Endothelial cell (in vitro differentiated cells): ENCODE measurements around the gene ANO6. TPM values are rescaled to one million over a fixed set of nuclear protein-coding genes. Genes with fewer than 3 reads are reported as not detected.

Experiments
- DNase-seq: peaks from one replicate; pipeline ENCODE4 v3.0.0; 2021; ENCODE audit warnings: low spot score
- H3K27ac Mint-ChIP-seq: one replicate; pipeline ENCODE4 v1.8.0; 2021; ENCODE audit warnings: mixed read lengths, inconsistent platforms; ENCODE audit not compliant: unreplicated experiment
- H3K27me3 Mint-ChIP-seq: one replicate; pipeline ENCODE4 v1.8.0; 2021; ENCODE audit warnings: mild to moderate bottlenecking, moderate library complexity, mixed read lengths, inconsistent platforms; ENCODE audit not compliant: unreplicated experiment
- H3K36me3 Mint-ChIP-seq: one replicate; pipeline ENCODE4 v1.8.0; 2021; ENCODE audit warnings: mild to moderate bottlenecking, low read depth, mixed read lengths, inconsistent platforms; ENCODE audit not compliant: unreplicated experiment
- H3K4me1 Mint-ChIP-seq: one replicate; pipeline ENCODE4 v1.8.0; 2021; ENCODE audit warnings: mild to moderate bottlenecking, mixed read lengths, inconsistent platforms; ENCODE audit not compliant: unreplicated experiment
- H3K4me3 Mint-ChIP-seq: one replicate; pipeline ENCODE4 v1.8.0; 2021; ENCODE audit warnings: mild to moderate bottlenecking, mixed read lengths, inconsistent platforms; ENCODE audit not compliant: unreplicated experiment
- H3K9me3 Mint-ChIP-seq: one replicate; pipeline ENCODE4 v1.8.0; 2021; ENCODE audit warnings: mixed read lengths, inconsistent platforms; ENCODE audit not compliant: unreplicated experiment
- total RNA-seq: library from RNA; stranded (reverse); fragmentation: NEBNext Ultra II Directional; extraction: Animal tissue kit (Norgen Biotek cat#: 25700); gene quantifications from one replicate; pipeline ENCODE4 v1.2.1, GENCODE V29; 2021; ENCODE audit not compliant: unreplicated experiment
- TF ChIP-seq, protein P1 (sequence below): fragments of 200-600 bp; sonication (generic); IDR thresholded peaks from one replicate; pipeline ENCODE4 v1.5.0; 2021; ENCODE audit warnings: antibody characterized with exemption; ENCODE audit not compliant: unreplicated experiment

The ANO6 gene
- total RNA-seq, 1 donor from 2014 or later: 50.8 TPM

DNA sequence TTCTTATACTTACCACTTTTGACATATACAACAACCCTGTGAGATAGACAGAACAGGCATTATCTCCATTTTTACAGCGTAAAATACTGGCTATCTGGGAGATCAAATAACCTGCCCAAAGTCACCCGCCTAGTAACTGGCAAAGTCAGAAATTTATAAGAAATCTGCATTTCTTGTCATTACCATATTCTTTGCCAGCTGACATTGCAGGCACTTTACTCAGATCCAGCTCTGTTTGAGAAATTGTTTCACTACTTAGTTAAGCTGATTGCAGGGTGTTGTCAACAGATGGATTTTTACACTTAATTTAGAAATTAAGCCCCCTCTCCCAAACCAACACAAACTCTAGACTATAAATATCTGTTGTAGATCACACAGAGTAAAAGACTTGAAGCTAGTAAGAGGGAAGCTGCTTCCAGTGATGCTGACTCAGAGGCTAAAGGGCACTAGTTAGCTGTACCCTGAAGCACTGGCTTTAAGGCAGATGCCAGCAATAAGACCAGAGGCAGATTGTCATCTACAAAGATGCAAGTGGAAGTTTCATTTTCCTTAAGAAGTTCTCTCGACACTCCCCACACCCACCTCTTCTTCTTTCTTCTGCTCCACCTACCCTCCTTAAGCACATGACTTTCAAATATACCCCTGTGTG is 153.1 kb downstream of the ANO6 start:
- Mint-ChIP-seq H3K9me3 (peaks cover 8% of the 10 kb centered on the region), H3K36me3 (peaks cover 40% of the 10 kb centered on the region), H3K27ac (no peak overlapping the region), H3K4me1 (no peaks in the 10 kb centered on the region), H3K4me3 (no peak overlapping the region), H3K27me3 (no peaks in the 10 kb centered on the region)
- TF ChIP-seq, protein P1, sequence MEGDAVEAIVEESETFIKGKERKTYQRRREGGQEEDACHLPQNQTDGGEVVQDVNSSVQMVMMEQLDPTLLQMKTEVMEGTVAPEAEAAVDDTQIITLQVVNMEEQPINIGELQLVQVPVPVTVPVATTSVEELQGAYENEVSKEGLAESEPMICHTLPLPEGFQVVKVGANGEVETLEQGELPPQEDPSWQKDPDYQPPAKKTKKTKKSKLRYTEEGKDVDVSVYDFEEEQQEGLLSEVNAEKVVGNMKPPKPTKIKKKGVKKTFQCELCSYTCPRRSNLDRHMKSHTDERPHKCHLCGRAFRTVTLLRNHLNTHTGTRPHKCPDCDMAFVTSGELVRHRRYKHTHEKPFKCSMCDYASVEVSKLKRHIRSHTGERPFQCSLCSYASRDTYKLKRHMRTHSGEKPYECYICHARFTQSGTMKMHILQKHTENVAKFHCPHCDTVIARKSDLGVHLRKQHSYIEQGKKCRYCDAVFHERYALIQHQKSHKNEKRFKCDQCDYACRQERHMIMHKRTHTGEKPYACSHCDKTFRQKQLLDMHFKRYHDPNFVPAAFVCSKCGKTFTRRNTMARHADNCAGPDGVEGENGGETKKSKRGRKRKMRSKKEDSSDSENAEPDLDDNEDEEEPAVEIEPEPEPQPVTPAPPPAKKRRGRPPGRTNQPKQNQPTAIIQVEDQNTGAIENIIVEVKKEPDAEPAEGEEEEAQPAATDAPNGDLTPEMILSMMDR: no peak
- DNase-seq: no peak

DNA sequence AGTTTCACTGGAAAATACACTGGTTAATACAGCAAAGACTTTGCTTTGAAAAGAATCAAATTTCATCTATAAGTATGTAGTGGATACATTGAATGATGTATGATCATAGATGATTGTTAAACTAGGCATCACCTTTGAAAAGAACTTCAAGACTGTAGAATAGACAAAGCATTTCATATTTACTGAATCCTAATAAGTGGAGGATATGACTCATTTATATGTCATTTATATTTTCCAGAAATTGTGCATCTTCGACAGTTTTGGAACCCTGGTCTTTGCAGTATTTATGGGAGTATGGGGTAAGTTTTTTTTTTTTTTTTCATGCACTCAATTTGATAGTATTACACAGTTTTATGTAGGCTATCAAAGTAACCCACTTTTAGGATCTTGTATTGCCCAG is 161.9 kb downstream of the ANO6 start:
- TF ChIP-seq, protein P1: no peak
- H3K27ac Mint-ChIP-seq: no peak overlapping the region
- H3K27me3 Mint-ChIP-seq: no peaks in the 10 kb centered on the region
- H3K36me3 Mint-ChIP-seq: peaks cover 5% of the 10 kb centered on the region
- H3K9me3 Mint-ChIP-seq: no peaks in the 10 kb centered on the region
- H3K4me1 Mint-ChIP-seq: no peaks in the 10 kb centered on the region
- no peak for DNase-seq
- no peak overlapping the region for H3K4me3 Mint-ChIP-seq

DNA sequence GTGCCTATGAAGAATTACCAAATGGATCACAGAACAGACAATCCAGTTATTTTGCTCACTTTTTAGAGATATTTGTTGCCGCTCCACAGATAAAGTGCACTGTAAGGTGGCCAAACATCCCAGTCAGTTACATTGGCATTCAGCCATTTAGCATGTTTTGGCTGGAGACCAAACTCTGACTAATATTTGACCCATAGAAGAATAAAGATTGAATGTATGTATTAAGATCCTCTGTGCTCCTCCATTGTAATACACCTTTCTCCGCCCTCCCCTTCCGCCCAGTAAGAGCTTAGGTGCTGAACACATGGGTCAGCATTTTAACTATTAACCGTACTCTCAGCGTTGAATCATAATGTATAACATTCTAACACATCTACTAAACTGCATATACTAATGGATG is 163.4 kb downstream of the ANO6 start:
- H3K9me3 Mint-ChIP-seq: no peaks in the 10 kb centered on the region

DNA sequence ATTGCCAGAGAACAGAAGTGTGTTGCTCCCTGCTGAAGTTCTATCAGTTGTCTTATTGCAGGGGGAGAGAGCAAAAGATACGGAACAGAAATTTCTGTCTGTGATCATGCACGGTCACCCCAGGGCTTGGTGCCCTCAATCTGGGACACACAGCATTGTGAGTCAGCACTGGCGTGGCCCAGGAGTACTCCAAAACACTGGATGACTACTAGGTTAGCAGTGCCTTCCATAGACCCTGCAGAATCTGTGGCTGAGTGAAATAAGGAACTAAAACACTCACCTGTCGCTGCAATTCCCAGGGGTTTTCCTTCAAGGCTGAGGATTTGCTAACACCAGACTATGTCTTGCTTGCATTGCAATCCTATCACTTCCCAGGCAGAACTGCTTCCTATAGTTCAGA is 165.5 kb downstream of the ANO6 start:
- peaks cover 25% of the 10 kb centered on the region for H3K36me3 Mint-ChIP-seq
- no peak overlapping the region for H3K27ac Mint-ChIP-seq
- DNase-seq: no peak
- H3K27me3 Mint-ChIP-seq: no peaks in the 10 kb centered on the region
- H3K4me1 Mint-ChIP-seq: no peaks in the 10 kb centered on the region
- TF ChIP-seq, protein P1: no peak
- no peak overlapping the region for H3K4me3 Mint-ChIP-seq
- no peaks in the 10 kb centered on the region for H3K9me3 Mint-ChIP-seq

More for the DNA sequence above, 163.4 kb downstream of the ANO6 start:
- no peak overlapping the region for H3K27ac Mint-ChIP-seq
- H3K36me3 Mint-ChIP-seq: peaks cover 10% of the 10 kb centered on the region
- TF ChIP-seq, protein P1: no peak
- no peaks in the 10 kb centered on the region for H3K4me1 Mint-ChIP-seq
- no peaks in the 10 kb centered on the region for H3K27me3 Mint-ChIP-seq
- H3K4me3 Mint-ChIP-seq: no peak overlapping the region
- DNase-seq: no peak

DNA sequence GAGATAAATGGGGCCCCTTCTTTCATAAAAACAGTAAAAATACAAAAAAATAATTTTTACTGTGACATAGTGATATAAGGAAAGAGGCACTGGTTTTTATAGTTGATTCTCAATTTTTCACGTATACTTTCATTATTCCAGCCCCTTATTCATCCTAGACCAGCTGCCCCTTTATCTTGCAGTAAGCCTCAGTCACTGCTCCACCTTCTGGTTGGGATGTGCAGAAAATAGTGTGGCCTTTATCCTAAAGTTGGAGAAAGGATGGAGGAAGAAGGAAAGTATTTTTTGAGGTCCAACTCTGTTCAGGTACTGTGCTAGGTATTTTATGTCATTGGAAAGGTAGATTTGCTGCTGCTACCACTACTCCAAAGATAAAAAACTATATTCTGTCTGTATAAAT is 172.7 kb downstream of the ANO6 start:
- TF ChIP-seq, protein P1: peak; percentile 44
- no peak overlapping the region for H3K27ac Mint-ChIP-seq
- DNase-seq: peak; percentile 33
- no peaks in the 10 kb centered on the region for H3K4me1 Mint-ChIP-seq
- no peaks in the 10 kb centered on the region for H3K9me3 Mint-ChIP-seq
- no peak overlapping the region for H3K4me3 Mint-ChIP-seq
- peaks cover 2% of the 10 kb centered on the region for H3K27me3 Mint-ChIP-seq
- H3K36me3 Mint-ChIP-seq: peaks cover 46% of the 10 kb centered on the region
